Adrenal gland (tissue), 5 donors: ENCODE measurements around the gene CDK17.

Experiments
- CTCF ChIP-seq, 6 experiments: fragments of 450-650 bp in 4 of 6; fragments of 200-600 bp in 2 of 6; sonication (generic) in 1 of 6; IDR thresholded peaks; 1 replicate in 5 of 6; 2 replicates in 1 of 6; pipeline versions ENCODE4 v1.5.1 to v1.8.0; 2016 to 2021; ENCODE audit warnings: antibody characterized with exemption in 6 of 6, mild to moderate bottlenecking in 2 of 6, moderate library complexity in 1 of 6
- POLR2A ChIP-seq, 2 donors: fragments of 450-650 bp; IDR thresholded peaks; one replicate each; pipeline ENCODE4 v1.6.1; 2017; ENCODE audit warnings: antibody characterized with exemption in 2 of 2, mild to moderate bottlenecking in 2 of 2, moderate library complexity in 1 of 2
- donor health status: DM: no; HTN: no; CAD: no.

- TF ChIP-seq CTCF (IDR thresholded peaks at IDR 0.05) (no peak), POLR2A (IDR thresholded peaks at IDR 0.05) (no peak)
Measured at GRCh38 chr12:96329018-96329417, 71.2 kb downstream of the CDK17 start.
